GM19438 (cell line): Measurements from ENCODE around the gene BRPF1.
"Not testable (repeated sequence)": the region's sequence is repeated elsewhere in the genome, so short reads cannot be mapped to it uniquely, and the experiment has no call there.

Experiments
- ATAC-seq: cut with Tn5 transposase; IDR thresholded peaks from one replicate; pipeline ENCODE4 v1.9.1; 2021; ENCODE audit warnings: low read depth; ENCODE audit not compliant: unreplicated experiment

Gene BRPF1

GRCh38 chr3:9762871-9763270, 31.3 kb downstream of the BRPF1 start:
- no peak for ATAC-seq

DNA sequence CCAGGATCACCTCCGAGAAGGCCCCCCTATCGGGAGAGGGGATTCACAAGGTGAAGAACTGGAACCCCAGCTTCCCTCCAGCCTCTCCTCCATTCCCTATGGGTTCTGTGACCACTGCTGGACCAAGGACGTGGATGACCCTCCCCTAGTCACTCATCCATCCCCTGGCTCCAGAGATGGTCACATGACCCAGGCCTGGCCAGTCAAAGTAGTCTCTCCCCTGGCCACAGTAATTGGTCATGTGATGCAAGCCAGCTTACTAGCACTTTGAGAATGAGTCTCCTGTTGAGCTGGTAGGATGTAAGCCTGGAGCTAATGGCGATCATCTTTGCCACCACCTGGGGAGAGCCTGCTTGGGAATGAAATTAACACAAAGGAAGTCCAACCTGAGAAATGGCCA, 34.3 kb downstream of the BRPF1 start:
- ATAC-seq = no peak

- ATAC-seq = no peak
Measured at GRCh38 chr3:9767418-9767817, 35.9 kb downstream of the BRPF1 start.

GRCh38 chr3:9768141-9768775, 36.7 kb downstream of the BRPF1 start:
- ATAC-seq = no peak

DNA sequence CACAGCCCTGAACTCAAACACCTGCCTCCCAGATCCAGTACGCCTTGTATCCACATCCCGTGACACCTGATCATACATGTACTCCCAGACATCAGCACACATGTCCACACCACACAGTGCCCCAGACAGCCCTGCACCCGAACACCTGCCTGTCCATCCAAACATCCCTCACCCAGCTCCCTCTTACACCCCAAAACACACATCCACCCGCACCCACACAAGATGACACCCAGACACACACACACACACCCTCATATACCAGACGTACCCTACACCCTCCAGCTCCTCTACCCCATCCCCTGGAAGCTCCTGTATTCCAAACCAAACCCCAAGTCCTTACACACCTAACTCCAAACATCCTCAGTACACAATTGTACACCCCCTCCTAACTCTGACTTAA, 37.5 kb downstream of the BRPF1 start:
- ATAC-seq = no peak

DNA sequence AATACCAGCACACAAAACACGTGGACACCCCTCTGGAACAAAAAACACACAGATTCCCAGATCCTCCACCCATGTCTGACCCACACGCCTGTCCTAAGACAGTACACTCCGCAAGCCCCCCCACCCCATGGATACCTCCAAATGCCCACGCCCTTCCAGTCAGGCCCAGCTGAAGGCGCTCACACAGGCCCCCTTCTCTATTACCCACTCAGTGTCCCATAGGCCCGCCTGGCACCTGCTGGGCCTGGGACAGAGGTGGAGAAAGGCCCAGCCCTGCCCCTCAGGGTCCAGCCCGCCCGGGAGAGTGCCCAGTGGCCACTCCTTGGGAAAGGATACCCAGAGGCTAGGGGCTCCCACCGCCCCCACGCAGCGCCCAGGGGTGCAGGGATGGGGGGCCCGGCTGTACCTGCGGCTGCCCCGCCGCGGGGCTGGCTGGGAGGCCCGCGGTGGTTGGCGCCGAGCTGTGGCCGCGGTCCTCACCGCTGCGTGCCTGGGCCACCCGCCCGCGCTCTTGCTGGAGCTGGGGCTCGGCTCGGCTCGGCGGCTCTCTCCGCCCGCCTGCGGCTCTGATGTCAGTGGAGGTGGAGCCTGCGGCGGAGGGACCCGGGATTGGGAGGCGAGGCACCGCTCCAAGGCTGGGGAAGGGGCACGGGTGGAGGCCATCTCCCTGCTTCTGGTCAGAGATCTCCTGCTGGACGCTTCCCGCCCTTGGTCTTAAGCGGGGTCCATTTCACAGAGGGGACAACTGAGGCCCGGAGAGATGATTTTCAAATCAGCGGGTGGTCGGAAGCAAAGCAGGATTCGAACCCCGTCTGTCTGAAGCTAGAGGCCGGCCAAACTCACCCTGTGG, 38.1 kb downstream of the BRPF1 start, which contains the start of gene CAMK1:
Gene CAMK1 (minus strand): TSS at position 522 of the 850 bp plus-strand sequence. CDS start 2,198 bp downstream, outside the sequence.
- ATAC-seq = no peak

- ATAC-seq = no peak
Measured at GRCh38 chr3:9770276-9770812, 38.8 kb downstream of the BRPF1 start.

DNA sequence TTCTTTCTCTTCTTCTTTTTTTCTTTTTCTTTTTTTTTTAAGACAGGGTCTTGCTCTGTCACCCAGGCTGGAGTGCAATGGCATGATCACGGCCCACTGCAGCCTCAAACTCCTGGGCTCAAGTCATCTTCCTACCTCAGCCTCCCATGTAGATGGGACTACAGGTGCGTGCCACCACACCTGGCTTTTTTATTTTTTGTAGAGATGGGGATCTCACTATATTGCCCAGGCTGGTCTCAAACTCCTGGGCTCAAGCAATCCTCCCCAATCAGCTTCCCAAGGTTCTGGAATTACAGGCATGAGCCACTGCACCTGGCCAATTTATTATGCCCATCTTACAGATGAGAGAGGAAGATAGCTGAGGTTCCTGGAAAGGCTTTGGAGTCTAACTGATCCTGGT, 39.5 kb downstream of the BRPF1 start:
- ATAC-seq = not testable (repeated sequence)

- ATAC-seq = no peak
Measured at GRCh38 chr3:9776896-9777693, 45.6 kb downstream of the BRPF1 start.

DNA sequence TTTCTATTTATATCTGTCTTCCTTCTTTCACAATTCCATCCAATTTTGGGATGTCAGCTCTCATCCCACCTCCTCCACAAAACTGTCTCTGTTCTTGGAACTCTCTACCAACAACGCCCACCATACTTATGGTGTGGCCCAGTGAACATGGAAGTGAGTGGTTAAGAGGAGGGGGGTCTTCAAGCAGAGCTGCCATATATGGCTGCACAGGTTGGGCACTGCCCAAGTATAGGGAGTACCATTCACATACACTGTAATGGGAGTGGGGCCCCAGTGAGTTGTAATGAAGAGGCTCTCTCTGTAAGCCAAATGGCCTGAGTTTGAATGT, 46.1 kb downstream of the BRPF1 start:
- no peak for ATAC-seq

DNA sequence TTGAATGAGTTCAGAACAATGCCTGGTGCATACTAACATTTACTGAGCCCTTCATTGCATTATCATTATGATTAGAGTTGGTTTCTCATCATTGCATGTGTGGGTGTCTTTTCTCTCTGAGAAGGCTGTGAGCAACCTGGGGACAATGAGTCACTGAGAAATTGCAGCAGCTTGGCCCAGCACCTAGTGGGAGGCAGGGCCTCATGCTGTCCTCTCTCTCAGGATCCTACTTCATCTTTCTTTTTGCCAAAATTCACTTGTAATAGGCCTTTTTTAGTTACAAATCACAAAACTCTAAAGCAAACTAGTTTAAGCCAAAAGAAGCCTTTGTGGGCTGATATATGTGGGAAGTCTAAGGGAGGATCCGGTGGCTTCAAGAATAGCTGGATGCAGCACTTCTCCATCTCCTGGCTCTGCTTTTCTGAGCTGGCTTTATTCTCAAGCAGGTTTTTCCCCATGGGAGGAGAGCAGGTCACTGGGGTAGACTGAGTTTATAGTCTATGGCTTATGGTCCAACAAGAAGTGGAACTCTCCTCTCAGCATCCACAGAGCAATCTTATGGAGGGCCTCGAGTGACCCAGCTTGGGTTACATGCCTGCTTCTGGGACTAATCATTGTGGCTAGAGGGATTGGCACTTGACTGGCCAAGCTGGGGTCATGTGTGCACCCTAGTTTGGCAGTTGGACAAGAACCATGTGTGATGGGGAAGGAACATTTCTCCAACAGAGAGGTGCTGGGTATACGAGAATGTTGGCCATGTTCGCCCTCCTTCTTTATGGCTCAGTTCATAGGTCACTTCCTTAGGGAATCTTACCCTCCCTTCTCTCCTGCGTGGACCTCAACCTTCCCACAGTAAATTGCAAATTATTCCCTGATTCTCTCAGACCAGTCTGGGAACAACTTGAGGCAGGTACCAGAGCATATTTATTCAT, 46.9 kb downstream of the BRPF1 start:
- ATAC-seq = no peak

- ATAC-seq = no peak
Measured at GRCh38 chr3:9779075-9779593, 47.6 kb downstream of the BRPF1 start.

DNA sequence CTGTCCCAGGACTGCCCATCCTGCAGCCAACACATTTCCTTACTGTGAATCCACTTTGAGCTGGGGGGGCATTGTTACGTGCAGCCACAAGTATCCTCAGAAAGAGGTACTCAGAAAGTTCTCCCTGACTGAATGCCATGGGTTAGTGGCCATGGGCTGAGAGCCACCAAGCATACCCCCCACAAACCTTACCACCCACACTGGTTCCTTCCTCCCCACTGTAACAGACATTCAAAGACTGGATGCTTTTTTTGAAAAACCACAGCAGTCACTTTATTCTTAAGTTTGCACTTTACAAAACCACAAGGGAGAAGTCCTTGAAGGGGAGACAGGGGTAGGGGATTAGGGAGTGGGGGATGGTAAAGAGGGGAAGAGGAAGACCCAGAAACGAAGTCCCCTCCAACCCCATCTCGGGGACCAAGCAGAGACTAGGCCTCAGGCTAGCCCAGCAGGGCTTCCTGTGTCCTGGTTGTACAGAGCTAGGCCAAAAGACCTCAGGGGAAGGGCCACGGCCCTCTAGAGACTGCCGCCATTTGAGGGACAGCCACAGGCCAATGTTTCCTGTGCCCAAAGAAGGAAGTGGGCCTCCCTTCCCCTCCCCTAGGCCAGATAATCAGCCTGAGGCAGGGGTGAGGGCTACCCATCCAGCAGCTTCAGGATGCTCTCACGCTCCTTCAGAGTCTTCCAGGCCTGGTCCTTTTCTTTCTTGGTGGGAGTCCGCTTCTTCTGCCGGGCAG, 48.4 kb downstream of the BRPF1 start:
- ATAC-seq = no peak

DNA sequence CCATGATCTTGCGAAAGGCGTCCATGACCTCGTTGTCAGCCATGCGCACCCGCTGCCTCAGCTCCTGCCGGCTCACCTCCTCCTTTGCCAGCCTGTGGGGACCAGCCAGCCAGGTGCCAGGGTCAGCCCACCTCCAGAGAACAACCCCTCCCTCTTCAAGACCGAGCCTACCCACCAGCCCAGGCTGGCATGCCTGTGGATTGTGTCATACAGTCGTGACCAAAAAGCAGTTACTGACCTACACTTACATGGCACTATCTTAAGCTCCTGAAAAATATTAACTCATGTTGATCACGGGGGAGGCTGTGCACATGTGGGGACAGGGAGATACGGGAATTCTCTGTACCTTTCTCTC, 48.9 kb downstream of the BRPF1 start:
- no peak for ATAC-seq

GRCh38 chr3:9780910-9781309, 49.4 kb downstream of the BRPF1 start:
- ATAC-seq = no peak

DNA sequence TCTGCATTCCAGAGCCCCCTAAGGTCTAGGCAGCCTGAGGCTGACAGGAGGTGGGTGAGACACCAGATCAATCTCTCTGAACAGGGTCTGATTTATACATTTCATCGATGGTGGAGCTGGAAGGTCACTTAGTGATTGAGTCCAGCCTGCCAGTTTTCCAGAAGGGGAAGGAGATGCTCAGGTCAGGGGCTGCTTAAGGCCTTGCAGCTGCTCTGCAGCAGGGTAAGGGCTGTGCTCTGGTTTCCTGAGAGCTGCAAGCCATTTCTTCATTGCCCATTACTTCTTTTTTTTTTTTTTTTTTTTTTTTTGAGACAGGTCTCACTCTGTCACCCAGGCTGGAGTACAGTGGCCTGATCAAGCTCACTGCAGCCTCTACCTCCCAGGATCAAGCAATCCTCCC, 50.0 kb downstream of the BRPF1 start:
- no peak for ATAC-seq

DNA sequence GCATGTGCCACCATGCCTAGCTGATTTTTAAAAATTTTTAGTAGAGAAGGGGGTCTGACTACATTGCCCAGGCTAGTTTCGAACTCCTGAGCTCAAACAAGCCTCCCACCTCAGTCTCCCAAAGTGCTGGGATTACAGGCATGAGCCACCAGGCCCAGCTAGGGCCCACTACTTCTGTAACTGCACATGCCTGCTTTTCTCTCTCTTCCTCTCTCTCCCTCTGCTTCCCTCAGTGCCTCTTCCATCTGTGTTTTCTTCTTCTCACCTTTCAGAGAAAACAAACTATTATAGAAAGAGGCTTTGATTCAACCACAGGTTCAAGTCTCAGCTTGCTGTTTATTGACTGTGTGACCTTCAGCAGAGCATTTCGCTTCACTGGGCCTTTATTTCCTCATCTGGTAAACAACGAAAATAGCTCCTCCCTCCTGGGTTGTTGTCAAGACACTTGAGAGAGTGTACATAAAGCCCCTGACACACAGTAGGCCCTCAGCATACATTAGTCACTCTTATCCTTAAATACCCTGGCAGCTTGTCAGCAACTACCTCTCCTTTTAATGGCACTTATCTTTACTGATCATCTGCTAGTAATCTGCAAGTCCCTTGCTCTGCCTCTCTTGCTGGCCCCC, 50.6 kb downstream of the BRPF1 start:
- ATAC-seq = no peak

DNA sequence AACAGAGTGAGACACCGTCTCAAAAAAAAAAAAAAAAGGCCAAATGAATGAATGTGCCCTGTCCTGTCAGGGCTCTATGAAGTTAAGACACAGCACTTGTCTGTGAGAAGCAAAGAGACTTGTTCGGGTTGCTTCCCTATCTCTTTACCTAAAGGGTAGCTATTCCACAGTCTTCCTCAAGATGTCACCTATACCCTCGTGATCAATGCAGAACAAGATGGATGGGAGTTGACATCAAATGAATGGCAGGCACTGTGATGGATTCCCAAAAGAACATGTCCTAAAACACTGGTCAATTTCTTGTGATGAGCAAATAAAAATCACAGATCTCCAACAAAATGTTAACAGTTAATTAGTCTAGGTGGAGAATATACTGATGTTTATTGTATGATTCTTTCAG, 51.2 kb downstream of the BRPF1 start:
- ATAC-seq = no peak

DNA sequence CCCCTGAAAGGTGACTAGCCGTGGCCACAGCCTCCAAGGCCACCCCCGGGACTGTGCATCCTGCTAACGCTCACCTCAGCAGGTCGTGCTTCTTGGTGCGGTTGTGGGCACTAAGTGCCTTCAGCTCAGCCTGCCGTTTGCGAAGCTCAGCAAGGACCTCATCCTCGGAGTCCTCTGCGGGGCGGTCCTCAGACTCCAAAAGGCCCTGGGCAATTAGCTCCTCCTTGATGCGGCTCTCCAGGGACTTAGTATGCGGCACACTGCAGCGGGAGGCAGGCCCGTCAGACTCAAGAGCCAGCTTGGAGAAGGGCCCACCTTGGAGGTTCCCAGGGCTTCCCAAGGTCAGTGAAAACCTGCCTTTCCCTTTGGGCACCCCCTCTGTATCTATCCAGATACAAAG, 52.4 kb downstream of the BRPF1 start:
- ATAC-seq = no peak
